Measurements from ENCODE around the gene ASB16. TPM values are rescaled to one million over a fixed set of nuclear protein-coding genes. Genes with fewer than 3 reads are reported as not detected.
"Not testable (repeated sequence)": the region's sequence is repeated elsewhere in the genome, so short reads cannot be mapped to it uniquely, and the experiment has no call there.

The ASB16 gene
- total RNA-seq, 1 donor from 2014 or later = not detected

DNA sequence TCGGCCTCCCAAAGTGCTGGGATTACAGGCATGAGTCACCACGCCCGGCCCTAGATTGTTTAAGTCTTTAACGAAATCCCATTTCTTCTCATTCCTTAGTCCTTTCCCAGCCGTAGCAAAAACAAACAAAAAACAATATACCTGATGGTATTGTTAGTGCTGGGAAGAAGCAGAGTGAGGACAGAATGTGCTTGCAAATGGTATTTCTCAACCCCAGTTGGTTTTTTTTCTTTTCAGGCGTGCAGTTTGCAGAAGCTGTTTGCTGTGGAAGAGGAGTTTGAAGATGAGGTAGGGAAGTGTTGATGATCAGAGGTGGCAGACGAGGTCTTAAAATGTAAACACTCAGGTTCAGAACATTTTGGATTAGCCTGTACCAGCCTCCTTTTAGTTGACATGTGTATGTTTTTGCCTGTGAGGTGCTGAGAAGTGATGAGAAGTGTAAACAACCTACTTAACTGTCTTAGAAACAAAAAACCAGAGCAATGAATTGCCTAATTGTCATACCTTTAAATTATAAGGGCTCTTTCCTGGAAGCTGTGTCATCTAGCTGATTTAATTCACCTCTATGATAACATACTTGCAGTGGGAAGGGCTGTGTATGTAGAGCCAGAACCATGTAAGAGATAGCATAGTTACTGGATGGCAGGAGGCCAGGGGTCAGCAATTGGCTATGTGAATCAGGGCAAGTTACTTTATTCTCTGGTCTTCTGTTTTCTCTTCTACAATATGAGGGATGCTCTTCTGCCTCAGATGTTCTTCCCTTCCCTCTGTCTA, 25.4 kb upstream of the ASB16 start:
- Mint-ChIP-seq H3K27me3 (no peaks in the 10 kb centered on the region), H3K36me3 (ENCODE audit: low read depth) (no peaks in the 10 kb centered on the region), H3K9me3 (no peaks in the 10 kb centered on the region), H3K4me3 (no peak overlapping the region), H3K4me1 (peaks cover 10% of the 10 kb centered on the region), H3K27ac (no peak overlapping the region)
- DNase-seq = no peak
- TF ChIP-seq, protein P1, sequence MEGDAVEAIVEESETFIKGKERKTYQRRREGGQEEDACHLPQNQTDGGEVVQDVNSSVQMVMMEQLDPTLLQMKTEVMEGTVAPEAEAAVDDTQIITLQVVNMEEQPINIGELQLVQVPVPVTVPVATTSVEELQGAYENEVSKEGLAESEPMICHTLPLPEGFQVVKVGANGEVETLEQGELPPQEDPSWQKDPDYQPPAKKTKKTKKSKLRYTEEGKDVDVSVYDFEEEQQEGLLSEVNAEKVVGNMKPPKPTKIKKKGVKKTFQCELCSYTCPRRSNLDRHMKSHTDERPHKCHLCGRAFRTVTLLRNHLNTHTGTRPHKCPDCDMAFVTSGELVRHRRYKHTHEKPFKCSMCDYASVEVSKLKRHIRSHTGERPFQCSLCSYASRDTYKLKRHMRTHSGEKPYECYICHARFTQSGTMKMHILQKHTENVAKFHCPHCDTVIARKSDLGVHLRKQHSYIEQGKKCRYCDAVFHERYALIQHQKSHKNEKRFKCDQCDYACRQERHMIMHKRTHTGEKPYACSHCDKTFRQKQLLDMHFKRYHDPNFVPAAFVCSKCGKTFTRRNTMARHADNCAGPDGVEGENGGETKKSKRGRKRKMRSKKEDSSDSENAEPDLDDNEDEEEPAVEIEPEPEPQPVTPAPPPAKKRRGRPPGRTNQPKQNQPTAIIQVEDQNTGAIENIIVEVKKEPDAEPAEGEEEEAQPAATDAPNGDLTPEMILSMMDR (IDR thresholded peaks at IDR 0.05) = no peak
- no peak for ATAC-seq (ENCODE audit: low read depth)
- ChIA-PET CTCF (interaction anchor here (0.7 kb wide), 1 partner anchor 22 kb away, joined by 3 read pairs; the partner anchor contains the start of gene HDAC5), POLR2A (interaction anchor here (0.5 kb wide), 1 partner anchor 1318 kb away, joined by 3 read pairs; no protein-coding TSS in a partner anchor)
- intact Hi-C loops (cut with micrococcal nuclease) = no loop called here

DNA sequence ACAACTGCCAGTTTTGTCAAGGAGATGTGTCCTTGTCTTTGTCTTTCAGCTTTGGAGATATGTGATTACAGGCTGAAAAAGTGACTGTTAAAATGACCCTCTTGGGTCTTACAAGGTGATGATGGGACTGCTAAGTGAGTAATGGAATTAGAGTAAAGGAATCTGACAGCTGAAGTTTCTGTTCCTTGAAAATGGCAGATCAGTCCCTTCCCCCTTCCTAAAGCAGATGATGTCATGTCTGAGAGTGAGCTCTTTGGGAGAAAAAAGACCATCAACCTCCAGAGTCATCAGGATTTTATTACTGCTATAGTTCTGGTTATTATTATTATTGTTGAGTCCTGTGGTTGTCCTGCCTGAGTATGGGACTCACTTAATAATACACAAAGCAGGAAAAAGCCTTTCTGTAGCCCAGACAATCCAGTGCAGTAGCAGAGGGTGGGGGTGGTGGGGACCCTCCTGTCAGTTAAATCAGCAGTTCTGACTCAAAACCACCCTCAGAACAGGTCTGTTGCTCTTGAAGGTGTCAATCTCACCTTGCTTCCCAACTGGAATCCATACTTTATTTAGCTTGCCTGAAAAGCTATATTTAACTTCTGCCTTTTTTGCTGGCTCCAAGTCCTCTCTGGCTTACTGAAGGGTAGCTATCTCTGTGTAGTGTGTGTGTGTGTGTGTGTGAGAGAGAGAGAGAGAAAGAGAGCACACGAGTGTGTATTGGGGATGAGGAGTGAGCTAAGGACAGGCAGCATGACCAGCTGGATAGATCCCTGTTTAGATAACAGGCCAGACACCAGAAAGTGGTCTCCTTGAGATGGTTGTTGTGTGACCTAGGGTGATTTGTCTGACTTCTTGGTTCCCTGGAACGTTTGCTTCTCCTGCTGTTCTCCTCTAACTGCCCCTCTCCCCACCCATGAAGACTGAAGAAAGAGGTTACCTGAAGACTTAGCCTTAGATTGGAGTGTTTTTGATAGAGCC, 23.8 kb upstream of the ASB16 start:
- intact Hi-C loops (cut with micrococcal nuclease) = no loop called here
- ATAC-seq (ENCODE audit: low read depth) (no peak), DNase-seq (no peak)
- Mint-ChIP-seq H3K9me3 (no peaks in the 10 kb centered on the region), H3K27me3 (no peaks in the 10 kb centered on the region), H3K27ac (no peak overlapping the region), H3K4me3 (no peak overlapping the region), H3K4me1 (peaks cover 7% of the 10 kb centered on the region), H3K36me3 (ENCODE audit: low read depth) (no peaks in the 10 kb centered on the region)
- POLR2A ChIA-PET = interaction anchor here (0.6 kb wide), 1 partner anchor 758 kb away, joined by 6 read pairs; no protein-coding TSS in a partner anchor
- TF ChIP-seq, protein P1 (IDR thresholded peaks at IDR 0.05) = no peak
- CTCF ChIA-PET = interaction anchor here (1.5 kb wide), 1 partner anchor 22 kb away, joined by 3 read pairs; no protein-coding TSS in a partner anchor

DNA sequence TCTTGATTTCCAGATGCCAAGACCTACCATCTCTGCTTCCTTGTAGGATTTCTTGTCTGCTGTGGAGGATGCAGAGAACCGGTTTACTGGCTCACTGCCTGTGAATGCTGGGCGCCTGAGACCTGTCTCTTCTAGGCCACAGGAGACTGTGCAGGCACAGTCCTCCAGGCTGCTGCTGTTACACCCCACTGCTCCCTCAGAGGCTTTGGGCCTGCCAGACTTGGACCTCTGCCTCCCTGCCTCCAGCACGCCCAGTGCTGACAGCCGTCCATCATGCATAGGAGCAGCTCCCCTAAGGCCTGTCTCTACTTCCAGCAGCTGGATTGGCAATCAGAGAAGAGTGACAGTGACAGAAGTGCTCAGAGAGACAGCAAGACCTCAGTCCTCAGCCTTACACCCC, 22.7 kb upstream of the ASB16 start:
- ATAC-seq (ENCODE audit: low read depth) = no peak
- POLR2A ChIA-PET = no interaction called here

DNA sequence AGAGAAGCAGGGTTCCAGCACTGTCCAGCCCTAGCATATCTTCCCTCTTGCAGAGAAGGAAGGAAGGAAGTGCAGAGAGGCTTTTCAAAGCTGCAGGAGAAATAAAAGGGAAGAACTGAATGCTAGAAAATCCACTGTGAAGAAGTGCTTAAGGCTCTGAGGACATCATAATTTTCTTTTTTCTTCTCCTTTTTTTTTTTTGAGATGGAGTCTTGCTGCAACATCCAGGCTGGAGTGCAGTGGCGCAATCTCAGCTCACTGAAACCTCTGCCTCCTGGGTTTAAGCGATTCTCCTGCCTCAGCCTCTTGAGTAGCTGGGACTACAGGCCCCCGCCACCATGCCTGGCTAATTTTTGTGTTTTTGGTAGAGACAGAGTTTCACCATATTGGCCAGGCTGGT, 21.4 kb upstream of the ASB16 start:
- H3K4me3 Mint-ChIP-seq; H3K36me3 Mint-ChIP-seq (ENCODE audit: low read depth); intact Hi-C loops (cut with micrococcal nuclease); DNase-seq; H3K9me3 Mint-ChIP-seq; H3K27me3 Mint-ChIP-seq; CTCF ChIA-PET; H3K27ac Mint-ChIP-seq; ATAC-seq (ENCODE audit: low read depth); H3K4me1 Mint-ChIP-seq: not testable (repeated sequence)
- POLR2A ChIA-PET = interaction anchor here (0.5 kb wide), 1 partner anchor 29 kb away, joined by 5 read pairs; no protein-coding TSS in a partner anchor

More for the DNA sequence above, 22.7 kb upstream of the ASB16 start:
- intact Hi-C loops (cut with micrococcal nuclease) = no loop called here
- TF ChIP-seq, protein P1 (IDR thresholded peaks at IDR 0.05) = no peak
- DNase-seq = no peak
- H3K27ac Mint-ChIP-seq = no peak overlapping the region
- CTCF ChIA-PET = interaction anchor here (1.5 kb wide), 1 partner anchor 21 kb away, joined by 3 read pairs; no protein-coding TSS in a partner anchor
- no peaks in the 10 kb centered on the region for H3K36me3 Mint-ChIP-seq (ENCODE audit: low read depth)
- H3K9me3 Mint-ChIP-seq = no peaks in the 10 kb centered on the region
- no peaks in the 10 kb centered on the region for H3K4me1 Mint-ChIP-seq
- no peaks in the 10 kb centered on the region for H3K27me3 Mint-ChIP-seq
- no peak overlapping the region for H3K4me3 Mint-ChIP-seq

DNA sequence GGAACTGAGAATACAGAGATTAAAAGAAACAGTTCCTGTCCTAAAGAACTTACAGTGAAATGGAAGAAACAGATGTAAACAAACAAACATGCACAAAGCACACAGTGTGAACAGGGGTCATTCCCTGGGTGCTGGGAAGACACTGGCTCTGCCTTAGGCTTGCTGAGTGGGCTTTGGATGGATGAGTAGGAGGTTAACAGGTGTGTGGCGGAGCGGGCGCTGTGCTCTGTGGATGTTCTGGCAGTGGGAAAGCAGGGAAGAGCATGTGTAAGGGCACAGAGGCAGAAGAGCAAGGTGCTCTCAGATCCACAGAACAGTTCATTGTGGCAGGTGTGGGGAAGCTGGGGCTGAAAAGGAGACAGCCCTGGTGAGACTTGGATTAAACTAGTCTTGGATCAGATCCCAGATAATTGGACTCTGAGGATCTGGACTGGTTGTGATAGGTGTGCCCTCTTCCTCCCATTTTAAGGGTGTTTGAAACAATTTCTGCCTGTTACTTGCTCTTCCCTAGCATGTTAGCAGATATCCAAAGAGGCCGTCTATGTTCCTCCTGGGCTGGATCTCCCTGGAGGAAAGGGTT, 20.7 kb upstream of the ASB16 start:
- CTCF ChIA-PET = no interaction called here
- intact Hi-C loops (cut with micrococcal nuclease) = no loop called here
- no peak overlapping the region for H3K27ac Mint-ChIP-seq

More for the DNA sequence above, 20.7 kb upstream of the ASB16 start:
- DNase-seq = no peak
- TF ChIP-seq, protein P1 (IDR thresholded peaks at IDR 0.05) = no peak
- no peaks in the 10 kb centered on the region for H3K36me3 Mint-ChIP-seq (ENCODE audit: low read depth)
- no peak for ATAC-seq (ENCODE audit: low read depth)
- H3K9me3 Mint-ChIP-seq = no peaks in the 10 kb centered on the region
- no peak overlapping the region for H3K4me3 Mint-ChIP-seq
- POLR2A ChIA-PET = interaction anchor here (0.6 kb wide), 1 partner anchor 43 kb away, joined by 5 read pairs; no protein-coding TSS in a partner anchor
- no peaks in the 10 kb centered on the region for H3K4me1 Mint-ChIP-seq
- no peaks in the 10 kb centered on the region for H3K27me3 Mint-ChIP-seq

Data from activated B cell treated with CpG ODN at 0.5 μM for 24 hours (primary cell).